OCI-LY7 (cell line): ENCODE results near the gene TIGD4. TPM values are rescaled to one million over a fixed set of nuclear protein-coding genes. Genes with fewer than 3 reads are reported as not detected.

Experiments used
- BruUV-seq: library from RNA; stranded (reverse); fragments of 400-500 nt; replicated peaks from 2 replicates; lab custom pipeline; 2021; lab: Mats Ljungman, UMichigan
- CTCF ChIA-PET: fragments of 300-600 bp; sonication (Branson Sonifier 250); formaldehyde crosslinking; loops from one replicate; lab custom pipeline; 2022; ENCODE audit warnings: antibody characterized with exemption; ENCODE audit not compliant: unreplicated experiment; lab: Charles Lee
- POLR2A ChIA-PET: fragments of 300-600 bp; sonication (Branson Sonifier 250); formaldehyde crosslinking; loops from one replicate; lab custom pipeline; 2022; ENCODE audit warnings: antibody characterized with exemption; lab: Charles Lee
- DNase-seq: peaks from one replicate; pipeline ENCODE4 v3.0.0-alpha.2; 2015; ENCODE audit warnings: low spot score
- H2AFZ ChIP-seq: fragments of 200-600 bp; sonication (generic), shearing (Covaris generic); 2 replicates; pipeline ENCODE4 v1.6.1; 2014; ENCODE audit warnings: mild to moderate bottlenecking, antibody characterized with exemption, low read length, moderate library complexity
- H3K27ac ChIP-seq: fragments of 200-600 bp; sonication (generic); 2 replicates; pipeline ENCODE4 v1.5.1; 2014; ENCODE audit warnings: mixed run types, low read depth, mild to moderate bottlenecking, moderate library complexity, low read length, inconsistent platforms; ENCODE audit not compliant: poor library complexity, severe bottlenecking
- H3K36me3 ChIP-seq: fragments of 200-600 bp; sonication (generic); 2 replicates; pipeline ENCODE4 v1.6.1; 2014; ENCODE audit warnings: mild to moderate bottlenecking, antibody characterized with exemption, low read length, moderate library complexity, mixed read lengths; ENCODE audit not compliant: insufficient read depth
- H3K4me1 ChIP-seq: fragments of 200-600 bp; sonication (generic); 2 replicates; pipeline ENCODE4 v1.5.1; 2014; ENCODE audit warnings: mild to moderate bottlenecking, low read length; ENCODE audit not compliant: insufficient read depth, poor library complexity, severe bottlenecking
- H3K4me2 ChIP-seq: fragments of 200-600 bp; sonication (generic); 2 replicates; pipeline ENCODE4 v1.6.1; 2014; ENCODE audit warnings: mild to moderate bottlenecking, low read length
- H3K4me3 ChIP-seq: fragments of 200-600 bp; sonication (generic); 2 replicates; pipeline ENCODE4 v1.5.1; 2014; ENCODE audit warnings: mild to moderate bottlenecking, low read depth, low read length; ENCODE audit not compliant: poor library complexity, severe bottlenecking
- H3K79me2 ChIP-seq: fragments of 200-600 bp; sonication (generic); 2 replicates; pipeline ENCODE4 v1.6.1; 2016; ENCODE audit warnings: low read depth, mild to moderate bottlenecking, low read length, moderate library complexity, mixed read lengths; ENCODE audit not compliant: insufficient read depth
- H3K9me2 ChIP-seq: fragments of 200-600 bp; sonication (generic); 2 replicates; pipeline ENCODE4 v1.6.1; 2016; ENCODE audit warnings: mild to moderate bottlenecking, low read length, mixed read lengths; ENCODE audit not compliant: insufficient read depth
- H3K9me3 ChIP-seq: fragments of 200-600 bp; sonication (generic); 2 replicates; pipeline ENCODE4 v1.6.1; 2014; ENCODE audit warnings: mild to moderate bottlenecking, mixed run types, low read length, mixed read lengths
- H4K20me1 ChIP-seq: fragments of 200-600 bp; sonication (generic); 2 replicates; pipeline ENCODE4 v1.6.1; 2014; ENCODE audit warnings: mild to moderate bottlenecking, antibody characterized with exemption, low read length, moderate library complexity, mixed read lengths; ENCODE audit not compliant: insufficient read depth
- EZH2phosphoT487 ChIP-seq: fragments of 200-600 bp; sonication (generic); IDR thresholded peaks from 2 replicates; pipeline ENCODE4 v1.6.1; 2018; ENCODE audit warnings: low read depth, borderline replicate concordance, mild to moderate bottlenecking, mixed run types, antibody characterized with exemption, low read length, moderate library complexity, mixed read lengths
- intact Hi-C: fragments of 100-400 bp; cut with micrococcal nuclease; formaldehyde crosslinking; loops from one replicate; pipeline ENCODE4 v1.10.0; 2022; ENCODE audit not compliant: unreplicated experiment
- total RNA-seq, 2 experiments: library from RNA; depleted of rRNA in 1 of 2; stranded (reverse); fragments of >200 nt in 1 of 2; shearing (Covaris generic) in 1 of 2; gene quantifications; 2 replicates each; pipeline ENCODE4 v1.2.3, GENCODE V29; 2014 to 2022
- TF ChIP-seq, protein P1 (sequence below): fragments of 200-600 bp; sonication (generic); conservative IDR thresholded peaks from 2 replicates; pipeline ENCODE4 v1.5.1; 2014; ENCODE audit warnings: mild to moderate bottlenecking, antibody characterized with exemption, low read length, moderate library complexity, mixed read lengths

TIGD4 gene
- total RNA-seq, 2 experiments from 2014 or later: 1.0 to 1.5 TPM

DNA sequence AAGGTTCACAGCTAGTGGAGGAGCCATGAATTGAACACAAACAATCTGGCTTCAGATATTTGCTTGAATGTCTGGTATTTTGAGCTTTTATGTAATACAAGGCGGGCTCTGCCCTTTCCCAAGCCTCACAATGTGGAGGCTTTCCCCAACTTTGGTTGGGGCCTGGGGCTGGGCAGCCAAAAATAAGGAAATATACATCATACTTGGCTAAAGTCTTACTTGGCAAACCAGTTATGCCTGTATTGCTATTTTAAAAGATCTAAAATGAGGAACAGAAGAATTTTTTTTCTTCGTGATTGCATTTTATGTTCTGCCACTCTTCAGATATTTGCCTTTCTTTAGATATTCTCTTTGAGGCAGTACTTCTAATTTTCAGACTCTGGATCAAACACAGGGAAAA is 26.3 kb upstream of the TIGD4 start:
- H3K4me1 ChIP-seq: peaks cover 9% of the 10 kb centered on the region
- CTCF ChIA-PET: no interaction called here
- H3K9me2 ChIP-seq: no peaks in the 10 kb centered on the region
- no TSS peak for BruUV-seq
- DNase-seq: no peak
- H3K36me3 ChIP-seq: peaks cover 10% of the 10 kb centered on the region; the same call in 1 of the 2 replicates
- H3K79me2 ChIP-seq: peaks cover 11% of the 10 kb centered on the region; the same call in 1 of the 2 replicates
- intact Hi-C loops: no loop called here
- H3K4me3 ChIP-seq: no peak overlapping the region
- peaks cover 5% of the 10 kb centered on the region; the same call in 1 of the 2 replicates for H3K9me3 ChIP-seq
- H4K20me1 ChIP-seq: peaks cover 4% of the 10 kb centered on the region; the same call in 1 of the 2 replicates
- no peak overlapping the region for H3K27ac ChIP-seq
- H2AFZ ChIP-seq: no peak overlapping the region
- H3K4me2 ChIP-seq: no peak overlapping the region
- no peak for TF ChIP-seq EZH2phosphoT487
- TF ChIP-seq, protein P1, sequence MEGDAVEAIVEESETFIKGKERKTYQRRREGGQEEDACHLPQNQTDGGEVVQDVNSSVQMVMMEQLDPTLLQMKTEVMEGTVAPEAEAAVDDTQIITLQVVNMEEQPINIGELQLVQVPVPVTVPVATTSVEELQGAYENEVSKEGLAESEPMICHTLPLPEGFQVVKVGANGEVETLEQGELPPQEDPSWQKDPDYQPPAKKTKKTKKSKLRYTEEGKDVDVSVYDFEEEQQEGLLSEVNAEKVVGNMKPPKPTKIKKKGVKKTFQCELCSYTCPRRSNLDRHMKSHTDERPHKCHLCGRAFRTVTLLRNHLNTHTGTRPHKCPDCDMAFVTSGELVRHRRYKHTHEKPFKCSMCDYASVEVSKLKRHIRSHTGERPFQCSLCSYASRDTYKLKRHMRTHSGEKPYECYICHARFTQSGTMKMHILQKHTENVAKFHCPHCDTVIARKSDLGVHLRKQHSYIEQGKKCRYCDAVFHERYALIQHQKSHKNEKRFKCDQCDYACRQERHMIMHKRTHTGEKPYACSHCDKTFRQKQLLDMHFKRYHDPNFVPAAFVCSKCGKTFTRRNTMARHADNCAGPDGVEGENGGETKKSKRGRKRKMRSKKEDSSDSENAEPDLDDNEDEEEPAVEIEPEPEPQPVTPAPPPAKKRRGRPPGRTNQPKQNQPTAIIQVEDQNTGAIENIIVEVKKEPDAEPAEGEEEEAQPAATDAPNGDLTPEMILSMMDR: no peak
- POLR2A ChIA-PET: interaction anchor here (0.6 to 1.0 kb wide), 4 partner anchors 391 to 969 kb away, joined by 3 to 5 read pairs (median 3); no protein-coding TSS in a partner anchor

DNA sequence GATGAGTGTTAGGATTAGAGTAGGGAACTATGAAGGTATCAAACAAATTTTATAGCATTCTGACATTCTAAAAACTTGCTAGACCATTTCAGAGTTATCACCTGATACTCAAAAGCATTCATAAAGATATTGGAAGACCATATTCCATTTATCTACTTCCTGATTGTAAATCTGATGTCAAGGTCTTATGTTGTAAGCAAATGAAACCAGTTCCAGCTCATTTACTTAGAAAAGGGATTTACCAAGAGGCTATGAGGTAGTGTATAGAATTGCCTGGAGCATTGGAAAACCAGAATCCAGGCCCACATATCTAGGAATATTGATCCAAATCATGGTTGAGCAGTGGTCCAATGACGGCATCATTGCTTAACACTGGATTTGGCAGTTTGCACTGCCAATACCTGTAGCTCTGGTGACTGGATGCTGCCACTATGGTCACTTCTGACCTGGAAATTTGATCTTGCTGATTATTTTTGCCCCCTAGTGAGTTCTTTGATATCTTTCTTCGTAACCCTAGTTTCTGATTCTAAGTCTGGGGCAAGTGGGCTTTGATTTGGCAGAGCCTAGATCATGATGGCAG is 25.6 kb upstream of the TIGD4 start:
- peaks cover 10% of the 10 kb centered on the region; the same call in 1 of the 2 replicates for H3K36me3 ChIP-seq
- H3K4me2 ChIP-seq: no peak overlapping the region
- TF ChIP-seq EZH2phosphoT487: no peak
- TF ChIP-seq, protein P1: no peak
- peaks cover 4% of the 10 kb centered on the region; the same call in 1 of the 2 replicates for H4K20me1 ChIP-seq
- CTCF ChIA-PET: no interaction called here
- no peak overlapping the region for H3K27ac ChIP-seq
- H3K79me2 ChIP-seq: peaks cover 11% of the 10 kb centered on the region; the same call in 1 of the 2 replicates
- DNase-seq: no peak
- H2AFZ ChIP-seq: no peak overlapping the region
- BruUV-seq: no TSS peak
- peaks cover 5% of the 10 kb centered on the region; the same call in 1 of the 2 replicates for H3K9me3 ChIP-seq
- peaks cover 9% of the 10 kb centered on the region for H3K4me1 ChIP-seq
- intact Hi-C loops: no loop called here
- no peaks in the 10 kb centered on the region for H3K9me2 ChIP-seq
- POLR2A ChIA-PET: interaction anchor here (0.6 to 1.0 kb wide), 5 partner anchors 390 to 969 kb away, joined by 3 to 5 read pairs (median 3); no protein-coding TSS in a partner anchor
- H3K4me3 ChIP-seq: no peak overlapping the region

DNA sequence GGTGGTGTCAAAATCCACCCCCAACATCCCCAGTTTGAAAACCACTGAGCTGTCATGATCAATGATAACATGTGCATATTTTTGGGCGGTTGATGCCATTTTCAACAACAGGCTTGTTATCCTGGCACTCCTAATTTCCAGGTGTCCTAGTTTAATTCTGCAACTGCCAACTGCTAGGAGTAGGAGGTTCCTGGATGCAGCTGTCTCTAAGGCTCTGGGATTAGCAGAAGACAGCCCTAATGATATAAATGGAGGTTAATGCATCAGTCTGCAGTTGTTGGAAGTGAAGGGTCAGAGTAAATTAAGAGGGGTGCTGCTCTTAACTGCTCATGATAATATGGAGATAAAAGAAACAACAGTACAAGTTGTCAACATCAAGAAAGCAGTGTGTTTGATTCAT is 24.0 kb upstream of the TIGD4 start:
- ChIA-PET CTCF (no interaction called here), POLR2A (interaction anchor here (2.6 kb wide), 1 partner anchor 24 kb away, joined by 6 read pairs; the partner anchor contains the start of genes ARFIP1 and TIGD4)
- H3K36me3 ChIP-seq: peaks cover 10% of the 10 kb centered on the region; the same call in 1 of the 2 replicates
- H3K4me2 ChIP-seq: no peak overlapping the region
- intact Hi-C loops: no loop called here
- H3K79me2 ChIP-seq: peaks cover 22% of the 10 kb centered on the region; the same call in 1 of the 2 replicates
- BruUV-seq: no TSS peak
- peaks cover 4% of the 10 kb centered on the region; the same call in 1 of the 2 replicates for H4K20me1 ChIP-seq
- H3K4me3 ChIP-seq: no peak overlapping the region
- TF ChIP-seq EZH2phosphoT487: no peak
- TF ChIP-seq, protein P1: no peak
- H2AFZ ChIP-seq: no peak overlapping the region
- DNase-seq: no peak
- peaks cover 5% of the 10 kb centered on the region; the same call in 1 of the 2 replicates for H3K9me3 ChIP-seq
- peaks cover 9% of the 10 kb centered on the region for H3K4me1 ChIP-seq
- no peak overlapping the region for H3K27ac ChIP-seq
- no peaks in the 10 kb centered on the region for H3K9me2 ChIP-seq
